Neural cell (in vitro differentiated cells): ENCODE measurements around the gene YY1. TPM values are rescaled to one million over a fixed set of nuclear protein-coding genes. Genes with fewer than 3 reads are reported as not detected.
A peak's percentile ranks its signal among the peaks of the same experiment; 100 is the strongest.

Source experiments
- H2AFZ ChIP-seq: fragments of 200-600, 300-800 bp; sonication (generic), shearing (Covaris generic); 2 replicates; pipeline ENCODE4 v1.6.0; 2014; ENCODE audit warnings: low read depth, mild to moderate bottlenecking, antibody characterized with exemption, low read length, moderate library complexity
- H3F3A ChIP-seq: fragments of 200-600 bp; shearing (Covaris generic); 2 replicates; pipeline ENCODE4 v1.6.1; 2016; ENCODE audit warnings: mild to moderate bottlenecking, moderate library complexity, mixed read lengths, antibody characterized with exemption, low read length; ENCODE audit not compliant: insufficient read depth, poor library complexity, severe bottlenecking
- H3K27ac ChIP-seq: fragments of 200-600, 300-800 bp; sonication (generic), shearing (Covaris generic); 2 replicates; pipeline ENCODE4 v1.5.1; 2014; ENCODE audit warnings: mild to moderate bottlenecking, low read length, moderate library complexity
- H3K27me3 ChIP-seq: fragments of 300-800, 200-600 bp; sonication (generic), shearing (Covaris generic); 2 replicates; pipeline ENCODE4 v1.6.0; 2014; ENCODE audit warnings: mild to moderate bottlenecking, low read depth, low read length, moderate library complexity; ENCODE audit not compliant: insufficient read depth
- H3K36me3 ChIP-seq: fragments of 300-800, 200-600 bp; sonication (generic), shearing (Covaris generic); 2 replicates; pipeline ENCODE4 v1.5.1; 2014; ENCODE audit warnings: mild to moderate bottlenecking, antibody characterized with exemption, low read length, moderate library complexity; ENCODE audit not compliant: insufficient read depth
- H3K4me2 ChIP-seq: fragments of 300-800, 200-600 bp; sonication (generic), shearing (Covaris generic); 2 replicates; pipeline ENCODE4 v1.6.0; 2014; ENCODE audit warnings: mild to moderate bottlenecking, low read length
- H3K4me3 ChIP-seq: fragments of 300-800, 200-600 bp; sonication (generic), shearing (Covaris generic); 2 replicates; pipeline ENCODE4 v1.5.1; 2014; ENCODE audit warnings: mild to moderate bottlenecking, low read length, moderate library complexity
- H3K79me2 ChIP-seq: fragments of 200-600 bp; shearing (Covaris generic); replicated peaks from 2 replicates; pipeline ENCODE4 v1.6.0; 2014; ENCODE audit warnings: mild to moderate bottlenecking, low read length, moderate library complexity; ENCODE audit not compliant: insufficient read depth
- H3K9ac ChIP-seq: fragments of 300-800, 200-600 bp; sonication (generic), shearing (Covaris generic); 2 replicates; pipeline ENCODE4 v1.6.1; 2016; ENCODE audit warnings: mild to moderate bottlenecking, low read length, mixed read lengths
- H3K9me2 ChIP-seq: fragments of 200-600 bp; shearing (Covaris generic); 2 replicates; pipeline ENCODE4 v1.6.1; 2016; ENCODE audit warnings: mild to moderate bottlenecking, low read length, mixed read lengths; ENCODE audit not compliant: insufficient read depth
- H3K9me3 ChIP-seq: fragments of 200-600, 300-800 bp; sonication (generic), shearing (Covaris generic); 2 replicates; pipeline ENCODE4 v1.6.1; 2016; ENCODE audit warnings: mild to moderate bottlenecking, mixed run types, low read length, moderate library complexity, mixed read lengths
- H4K20me1 ChIP-seq: fragments of 200-600 bp; shearing (Covaris generic); 2 replicates; pipeline ENCODE4 v1.6.1; 2016; ENCODE audit warnings: mild to moderate bottlenecking, mixed run types; ENCODE audit not compliant: insufficient read depth
- CTCF ChIP-seq: fragments of 450-650 bp; IDR thresholded peaks from 2 replicates; pipeline ENCODE4 v1.5.1; 2014; ENCODE audit warnings: antibody characterized with exemption, mild to moderate bottlenecking, moderate library complexity; ENCODE audit not compliant: poor library complexity, severe bottlenecking
- EP300 ChIP-seq: fragments of 450-650 bp; conservative IDR thresholded peaks from 2 replicates; pipeline ENCODE4 v1.6.1; 2014; ENCODE audit warnings: antibody characterized with exemption, mild to moderate bottlenecking, moderate library complexity; ENCODE audit not compliant: poor library complexity, severe bottlenecking
- EZH2 ChIP-seq: fragments of 200-600, 300-800 bp; shearing (Covaris generic), sonication (generic); IDR thresholded peaks from 2 replicates; pipeline ENCODE4 v1.6.1; 2014; ENCODE audit warnings: antibody characterized with exemption, low read length, borderline replicate concordance, mild to moderate bottlenecking; ENCODE audit not compliant: insufficient read depth, poor library complexity, severe bottlenecking
- MXI1 ChIP-seq: fragments of 450-650 bp; conservative IDR thresholded peaks from 2 replicates; pipeline ENCODE4 v1.6.1; 2014; ENCODE audit warnings: antibody characterized with exemption, mild to moderate bottlenecking; ENCODE audit not compliant: poor library complexity, severe bottlenecking
- POLR2AphosphoS5 ChIP-seq: IDR thresholded peaks from 2 replicates; pipeline ENCODE4 v1.6.1; 2012
- RAD21 ChIP-seq: fragments of 450-650 bp; conservative IDR thresholded peaks from 2 replicates; pipeline ENCODE4 v1.6.1; 2014; ENCODE audit warnings: antibody characterized with exemption, mild to moderate bottlenecking, moderate library complexity
- REST ChIP-seq: IDR thresholded peaks from 2 replicates; pipeline ENCODE4 v1.6.1; 2012; ENCODE audit warnings: borderline replicate concordance
- SMC3 ChIP-seq: fragments of 450-650 bp; conservative IDR thresholded peaks from 2 replicates; pipeline ENCODE4 v1.6.1; 2014; ENCODE audit warnings: antibody characterized with exemption, mild to moderate bottlenecking, moderate library complexity; ENCODE audit not compliant: poor library complexity
- TAF1 ChIP-seq: IDR thresholded peaks from 2 replicates; pipeline ENCODE4 v1.6.1; 2012; ENCODE audit warnings: low read depth
- polyA minus RNA-seq: library from RNA; depleted of rRNA, polyadenylated mRNA; stranded (reverse); fragments of >200 nt; gene quantifications from 2 replicates; pipeline ENCODE4 v1.2.3, GENCODE V29; 2014
- polyA plus RNA-seq: library from polyadenylated mRNA; depleted of rRNA; stranded (reverse); fragments of >200 nt; gene quantifications from 2 replicates; pipeline ENCODE4 v1.2.3, GENCODE V29; 2014

YY1 gene
- polyA plus RNA-seq (50.4 and 52.8 TPM in 2 replicates), polyA minus RNA-seq (60.4 and 60.9 TPM in 2 replicates)

GRCh38 chr14:100238419-100239210 is at the start of gene YY1:
Gene YY1 (plus strand): TSS chr14:100239144. CDS start chr14:100239245, 101 bp downstream.
- Histone ChIP-seq H3K79me2 (peaks cover 69% of the 10 kb centered on the region), H4K20me1 (peaks cover 3% of the 10 kb centered on the region), H3K4me3 (peak within 1 kb of the TSS; percentile 100), H3K27ac (peak within 1 kb of the TSS; percentile 94), H3K36me3 (no peaks in the 10 kb centered on the region), H3K27me3 (no peaks in the 10 kb centered on the region), H3K9me3 (no peaks in the 10 kb centered on the region), H2AFZ (peak within 1 kb of the TSS; percentile 21), H3F3A (peaks cover 4% of the 10 kb centered on the region), H3K9me2 (no peaks in the 10 kb centered on the region), H3K9ac (peak within 1 kb of the TSS; percentile 97), H3K4me2 (no peak within 1 kb of the TSS)
- TF ChIP-seq POLR2AphosphoS5 (peak; percentile 88), TAF1 (peak; percentile 64), EZH2 (no peak), SMC3 (no peak), REST (peak; percentile 69), EP300 (peak; percentile 42), CTCF (no peak), RAD21 (no peak), MXI1 (peak; percentile 56)

GRCh38 chr14:100190126-100190525 is 48.8 kb upstream of the YY1 start:
- Histone ChIP-seq H3K79me2 (no peaks in the 10 kb centered on the region), H3K4me2 (no peak overlapping the region), H3K9me2 (no peaks in the 10 kb centered on the region), H4K20me1 (no peaks in the 10 kb centered on the region), H2AFZ (no peak overlapping the region), H3K36me3 (no peaks in the 10 kb centered on the region), H3F3A (no peaks in the 10 kb centered on the region), H3K9ac (no peak overlapping the region), H3K27me3 (no peaks in the 10 kb centered on the region), H3K9me3 (no peaks in the 10 kb centered on the region), H3K27ac (no peak overlapping the region), H3K4me3 (no peak overlapping the region)
- no peak for TF ChIP-seq MXI1
- TF ChIP-seq TAF1: no peak
- no peak for TF ChIP-seq SMC3
- TF ChIP-seq REST: no peak
- no peak for TF ChIP-seq RAD21
- no peak for TF ChIP-seq CTCF
- TF ChIP-seq EP300: no peak
- TF ChIP-seq EZH2: no peak
- TF ChIP-seq POLR2AphosphoS5: no peak
